CD4-positive, CD25-positive, alpha-beta regulatory T cell (primary cell): Measurements from ENCODE around the gene ANTXRL. TPM values are rescaled to one million over a fixed set of nuclear protein-coding genes. Genes with fewer than 3 reads are reported as not detected.

ENCODE experiments used
- ATAC-seq, 2 donors: fragments of 150-1000 bp; cut with Tn5 transposase; one replicate each; pipeline ENCODE4 v1.10.0; 2021; ENCODE audit warnings: low read depth in 2 of 2, moderate number of reproducible peaks in 2 of 2, moderate library complexity in 1 of 2
- DNase-seq, 3 donors: peaks; one replicate each; pipeline versions ENCODE4 v3.0.0 to v3.0.0-alpha.2; 2012 to 2022; ENCODE audit warnings: mixed read lengths in 1 of 3
- H3K27ac ChIP-seq: one replicate; pipeline ENCODE4 v1.7.0; 2013; ENCODE audit warnings: mild to moderate bottlenecking, low read length; ENCODE audit not compliant: insufficient read depth, poor library complexity, severe bottlenecking
- H3K27me3 ChIP-seq: one replicate; pipeline ENCODE4 v1.7.0; 2013; ENCODE audit warnings: low read length; ENCODE audit not compliant: control insufficient read depth, insufficient read depth
- H3K36me3 ChIP-seq: one replicate; pipeline ENCODE4 v1.7.0; 2013; ENCODE audit warnings: mild to moderate bottlenecking, low read length, moderate library complexity; ENCODE audit not compliant: control insufficient read depth, insufficient read depth
- H3K4me1 ChIP-seq: 2 replicates; pipeline ENCODE4 v1.7.0; 2013; ENCODE audit warnings: mild to moderate bottlenecking, low read length; ENCODE audit not compliant: insufficient read depth, control insufficient read depth, poor library complexity, severe bottlenecking
- H3K4me3 ChIP-seq: one replicate; pipeline ENCODE4 v1.7.0; 2013; ENCODE audit warnings: low read depth, mild to moderate bottlenecking, low read length, moderate library complexity
- H3K9me3 ChIP-seq, 2 experiments: 1 replicate in 1 of 2; 2 replicates in 1 of 2; pipeline ENCODE4 v1.7.0; 2013; ENCODE audit warnings: low read length in 2 of 2, mild to moderate bottlenecking in 1 of 2, moderate library complexity in 1 of 2; ENCODE audit not compliant: control insufficient read depth in 2 of 2
- H3K27ac Mint-ChIP-seq, 3 donors: one replicate each; pipeline ENCODE4 v1.8.0; 2020 to 2022; ENCODE audit warnings: mild to moderate bottlenecking in 3 of 3, mixed read lengths in 3 of 3, moderate library complexity in 2 of 3
- H3K27me3 Mint-ChIP-seq: one replicate; pipeline ENCODE4 v1.8.0; 2022; ENCODE audit warnings: mild to moderate bottlenecking, mixed read lengths
- H3K36me3 Mint-ChIP-seq: one replicate; pipeline ENCODE4 v1.8.0; 2020; ENCODE audit warnings: mixed read lengths
- H3K4me1 Mint-ChIP-seq, 4 donors: one replicate each; pipeline ENCODE4 v1.8.0; 2020 to 2022; ENCODE audit warnings: mixed read lengths in 4 of 4, mild to moderate bottlenecking in 1 of 4
- H3K4me3 Mint-ChIP-seq, 4 donors: one replicate each; pipeline ENCODE4 v1.8.0; 2020 to 2022; ENCODE audit warnings: mild to moderate bottlenecking in 4 of 4, mixed read lengths in 4 of 4, moderate library complexity in 3 of 4
- H3K9me3 Mint-ChIP-seq, 7 donors: one replicate each; pipeline ENCODE4 v1.8.0; 2020 to 2022; ENCODE audit warnings: mixed read lengths in 7 of 7, mild to moderate bottlenecking in 3 of 7, moderate library complexity in 2 of 7
- polyA plus RNA-seq, 4 donors: library from polyadenylated mRNA; unstranded; fragments of 300-500 nt; fragmentation: Illumina TruSeq; gene quantifications; one replicate each; pipeline ENCODE4 v1.2.3, GENCODE V29; 2021
- total RNA-seq: library from RNA; stranded (reverse); gene quantifications from one replicate; pipeline ENCODE4 v1.2.3, GENCODE V29; 2022

Gene ANTXRL
- total and polyA plus RNA-seq, 5 donors from 2014 or later = 0.72 TPM; not detected in 4

- no peak overlapping the region for H3K4me3 ChIP-seq
- H3K9me3 ChIP-seq = no peaks in the 10 kb centered on the region
- H3K27ac ChIP-seq = no peak overlapping the region
- H3K4me1 ChIP-seq = no peaks in the 10 kb centered on the region
- Mint-ChIP-seq H3K9me3 (no peaks in the 10 kb centered on the region), H3K27me3 (peaks cover 4% of the 10 kb centered on the region), H3K4me3 (no peak overlapping the region), H3K27ac (peak overlapping the region in 1 of 3 donors; percentile 15), H3K36me3 (no peaks in the 10 kb centered on the region), H3K4me1 (no peaks in the 10 kb centered on the region)
- DNase-seq (no peak), ATAC-seq (no peak)
- peaks cover 2% of the 10 kb centered on the region for H3K27me3 ChIP-seq
- H3K36me3 ChIP-seq = no peaks in the 10 kb centered on the region
Measured at GRCh38 chr10:46305986-46306385, 19.2 kb downstream of the ANTXRL start.

- Mint-ChIP-seq H3K27ac (peak overlapping the region in 1 of 3 donors; percentile 15), H3K27me3 (peaks cover 4% of the 10 kb centered on the region), H3K4me3 (no peak overlapping the region), H3K4me1 (no peaks in the 10 kb centered on the region), H3K9me3 (no peaks in the 10 kb centered on the region), H3K36me3 (no peaks in the 10 kb centered on the region)
- DNase-seq (no peak), ATAC-seq (no peak)
- no peaks in the 10 kb centered on the region for H3K36me3 ChIP-seq
- peaks cover 2% of the 10 kb centered on the region for H3K27me3 ChIP-seq
- no peak overlapping the region for H3K4me3 ChIP-seq
- no peaks in the 10 kb centered on the region for H3K4me1 ChIP-seq
- no peak overlapping the region for H3K27ac ChIP-seq
- H3K9me3 ChIP-seq = no peaks in the 10 kb centered on the region
Measured at GRCh38 chr10:46306516-46307184, 19.9 kb downstream of the ANTXRL start.

GRCh38 chr10:46307281-46308112 lies 20.7 kb downstream of the ANTXRL start:
- no peak for DNase-seq
- no peaks in the 10 kb centered on the region for H3K36me3 ChIP-seq
- no peak overlapping the region for H3K4me3 ChIP-seq
- no peaks in the 10 kb centered on the region for H3K9me3 Mint-ChIP-seq
- peaks cover 2% of the 10 kb centered on the region for H3K27me3 ChIP-seq
- no peak overlapping the region for H3K4me3 Mint-ChIP-seq
- H3K27me3 Mint-ChIP-seq = peaks cover 4% of the 10 kb centered on the region
- no peak for ATAC-seq
- H3K9me3 ChIP-seq = no peaks in the 10 kb centered on the region
- H3K36me3 Mint-ChIP-seq = no peaks in the 10 kb centered on the region
- no peak overlapping the region for H3K27ac ChIP-seq
- H3K27ac Mint-ChIP-seq = no peak overlapping the region
- no peaks in the 10 kb centered on the region for H3K4me1 ChIP-seq
- H3K4me1 Mint-ChIP-seq = no peaks in the 10 kb centered on the region

DNA sequence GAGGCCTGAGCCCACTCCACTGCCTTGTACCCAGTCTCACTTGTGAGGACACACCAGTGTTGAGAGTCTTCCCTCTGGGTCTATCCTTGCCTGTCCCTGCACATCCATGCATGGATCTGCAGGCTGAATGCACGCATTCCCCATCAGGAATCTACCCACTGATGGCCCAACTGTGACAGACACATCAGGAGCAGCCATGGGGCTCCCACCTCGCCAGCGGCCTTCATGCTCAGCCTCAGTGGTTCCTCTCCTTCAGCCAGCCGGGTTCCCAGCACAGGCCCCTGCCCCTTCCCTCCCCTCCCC lies 21.3 kb downstream of the ANTXRL start:
- Mint-ChIP-seq H3K4me1 (no peaks in the 10 kb centered on the region), H3K27ac (no peak overlapping the region), H3K27me3 (peaks cover 4% of the 10 kb centered on the region), H3K4me3 (no peak overlapping the region), H3K36me3 (no peaks in the 10 kb centered on the region), H3K9me3 (no peaks in the 10 kb centered on the region)
- no peaks in the 10 kb centered on the region for H3K4me1 ChIP-seq
- H3K36me3 ChIP-seq = no peaks in the 10 kb centered on the region
- H3K27me3 ChIP-seq = peaks cover 2% of the 10 kb centered on the region
- ATAC-seq (no peak), DNase-seq (no peak)
- no peak overlapping the region for H3K4me3 ChIP-seq
- no peak overlapping the region for H3K27ac ChIP-seq
- no peaks in the 10 kb centered on the region for H3K9me3 ChIP-seq

DNA sequence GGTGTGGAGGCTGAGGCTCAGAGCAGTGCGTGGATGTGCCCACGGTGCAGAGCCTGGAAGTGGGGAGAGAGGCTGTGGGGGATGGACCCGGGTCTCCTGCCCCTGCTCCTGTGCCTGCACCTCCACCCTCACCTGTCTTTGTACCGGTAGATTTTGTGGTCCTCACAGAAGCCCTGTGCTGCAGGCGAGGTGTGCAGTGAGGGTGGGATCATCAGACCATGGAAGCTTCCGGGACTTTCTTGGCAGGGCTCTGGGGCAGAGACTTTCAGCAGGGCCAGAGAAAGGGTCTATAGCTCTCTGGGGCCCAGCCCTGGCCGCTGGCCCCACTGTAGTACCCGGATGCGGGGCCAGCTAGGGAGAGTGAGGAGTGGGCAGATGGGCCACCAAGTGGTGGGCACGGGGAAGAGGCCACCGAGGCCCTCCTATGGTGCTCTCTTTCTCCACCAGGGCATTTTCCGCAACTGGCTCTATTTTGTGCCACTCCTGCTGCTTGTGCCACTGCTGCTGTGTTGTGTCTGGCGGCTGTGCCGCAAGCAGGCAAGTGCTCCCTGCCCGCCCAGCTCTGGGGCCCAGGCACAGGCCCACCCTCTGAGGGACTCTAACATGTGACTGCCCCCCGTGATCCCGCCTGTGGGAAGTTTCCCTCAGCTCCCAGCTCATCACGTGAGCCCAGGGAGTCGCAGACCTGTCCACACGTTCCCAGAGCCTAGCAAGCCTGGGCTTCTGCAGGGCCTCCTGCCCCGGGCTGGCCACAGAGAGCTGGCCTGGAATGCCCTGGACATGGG lies 22.1 kb downstream of the ANTXRL start:
- H3K36me3 ChIP-seq = no peaks in the 10 kb centered on the region
- Mint-ChIP-seq H3K27me3 (peaks cover 4% of the 10 kb centered on the region), H3K4me3 (no peak overlapping the region), H3K36me3 (no peaks in the 10 kb centered on the region), H3K27ac (no peak overlapping the region), H3K4me1 (no peaks in the 10 kb centered on the region), H3K9me3 (no peaks in the 10 kb centered on the region)
- H3K9me3 ChIP-seq = no peaks in the 10 kb centered on the region
- ATAC-seq (no peak), DNase-seq (no peak)
- peaks cover 2% of the 10 kb centered on the region for H3K27me3 ChIP-seq
- H3K27ac ChIP-seq = no peak overlapping the region
- no peak overlapping the region for H3K4me3 ChIP-seq
- no peaks in the 10 kb centered on the region for H3K4me1 ChIP-seq

GRCh38 chr10:46309511-46310142 lies 22.8 kb downstream of the ANTXRL start:
- no peaks in the 10 kb centered on the region for H3K4me1 ChIP-seq
- no peaks in the 10 kb centered on the region for H3K9me3 ChIP-seq
- Mint-ChIP-seq H3K36me3 (no peaks in the 10 kb centered on the region), H3K4me1 (no peaks in the 10 kb centered on the region), H3K4me3 (no peak overlapping the region), H3K27me3 (peaks cover 4% of the 10 kb centered on the region), H3K27ac (no peak overlapping the region), H3K9me3 (peaks cover 0 to 2% (median 0%) of the 10 kb centered on the region in 7 donors)
- DNase-seq (no peak), ATAC-seq (no peak)
- no peak overlapping the region for H3K27ac ChIP-seq
- no peak overlapping the region for H3K4me3 ChIP-seq
- H3K36me3 ChIP-seq = no peaks in the 10 kb centered on the region
- H3K27me3 ChIP-seq = no peaks in the 10 kb centered on the region

DNA sequence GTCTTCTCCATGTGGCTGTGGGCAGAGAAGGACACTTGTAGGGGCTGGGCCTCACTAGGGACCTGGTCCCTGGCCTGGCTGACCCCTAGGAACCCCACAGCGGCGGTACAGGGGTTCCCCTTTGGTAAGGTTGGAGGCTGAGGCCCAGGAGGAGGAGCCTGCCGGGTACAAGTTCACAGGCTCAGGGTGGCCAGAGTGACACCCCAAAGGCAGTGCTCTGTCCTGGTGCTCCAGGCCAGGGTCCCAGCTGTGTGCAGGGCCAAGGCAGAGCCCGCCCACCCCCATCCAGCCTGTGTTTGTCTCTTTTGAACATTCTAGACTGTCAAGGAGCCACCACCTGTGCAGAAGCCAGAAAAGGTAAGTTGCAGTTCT lies 23.3 kb downstream of the ANTXRL start:
- Histone ChIP-seq H3K36me3 (no peaks in the 10 kb centered on the region), H3K9me3 (no peaks in the 10 kb centered on the region), H3K4me1 (no peaks in the 10 kb centered on the region), H3K4me3 (no peak overlapping the region), H3K27me3 (no peaks in the 10 kb centered on the region), H3K27ac (no peak overlapping the region)
- Mint-ChIP-seq H3K9me3 (peaks cover 0 to 2% (median 0%) of the 10 kb centered on the region in 7 donors), H3K4me1 (no peaks in the 10 kb centered on the region), H3K27ac (no peak overlapping the region), H3K36me3 (no peaks in the 10 kb centered on the region), H3K4me3 (no peak overlapping the region), H3K27me3 (peaks cover 4% of the 10 kb centered on the region)
- DNase-seq (no peak), ATAC-seq (no peak)
